H1 (cell line): Measurements from ENCODE around the gene IFRD1. TPM values are rescaled to one million over a fixed set of nuclear protein-coding genes. Genes with fewer than 3 reads are reported as not detected.

Source experiments
- CTCF ChIA-PET: fragments of 300-600 bp; sonication (Branson Sonifier 250); formaldehyde crosslinking; loops from one replicate; lab custom pipeline; 2021; ENCODE audit not compliant: partially characterized antibody; lab: Charles Lee
- POLR2A ChIA-PET: fragments of 300-600 bp; sonication (Branson Sonifier 250); formaldehyde crosslinking; loops from one replicate; lab custom pipeline; 2021; ENCODE audit warnings: inconsistent platforms; ENCODE audit not compliant: partially characterized antibody; lab: Charles Lee
- DNase-seq, 2 experiments: peaks; one replicate each; pipeline versions ENCODE4 v3.0.0 to v3.0.0-alpha.2; 2010 to 2022; ENCODE audit warnings: low spot score in 2 of 2, low read depth in 1 of 2, mixed read lengths in 1 of 2
- FAIRE-seq: peaks from 2 replicates; lab custom pipeline; 2011; peaks lifted over from hg19 to GRCh38; lab: Jason Lieb, UNC
- H2AFZ ChIP-seq: 2 replicates; pipeline ENCODE4 v1.8.1; 2012; ENCODE audit warnings: low read length, inconsistent platforms
- H2AK5ac ChIP-seq: 2 replicates; pipeline ENCODE4 v1.6.1; 2013; ENCODE audit warnings: low read depth, low read length
- H2BK120ac ChIP-seq: replicated peaks from 2 replicates; pipeline ENCODE3; 2013; ENCODE audit warnings: low read depth, low read length, inconsistent platforms
- H2BK12ac ChIP-seq: 2 replicates; pipeline ENCODE4 v1.6.1; 2013; ENCODE audit warnings: low read depth, low read length
- H2BK15ac ChIP-seq: 2 replicates; pipeline ENCODE4 v1.6.1; 2013; ENCODE audit warnings: low read length
- H2BK20ac ChIP-seq: 2 replicates; pipeline ENCODE4 v1.6.1; 2013; ENCODE audit warnings: low read length
- H2BK5ac ChIP-seq: 2 replicates; pipeline ENCODE4 v1.6.1; 2013; ENCODE audit warnings: low read depth, low read length
- H3K14ac ChIP-seq: 2 replicates; pipeline ENCODE4 v1.6.1; 2013; ENCODE audit warnings: inconsistent platforms; ENCODE audit not compliant: insufficient read length
- H3K18ac ChIP-seq: 2 replicates; pipeline ENCODE4 v1.6.1; 2013; ENCODE audit warnings: low read length; ENCODE audit errors: extremely low read depth
- H3K23ac ChIP-seq: 2 replicates; pipeline ENCODE4 v1.6.1; 2013; ENCODE audit warnings: inconsistent platforms; ENCODE audit not compliant: insufficient read length
- H3K23me2 ChIP-seq: 2 replicates; pipeline ENCODE4 v1.6.1; 2013; ENCODE audit warnings: low read depth, low read length
- H3K27ac ChIP-seq: 2 replicates; pipeline ENCODE4 v1.6.1; 2011; ENCODE audit warnings: low read depth, low read length, inconsistent platforms
- H3K27me3 ChIP-seq, 4 experiments: replicated peaks in 1 of 4; 1 replicate in 1 of 4; 2 replicates in 3 of 4; pipeline versions ENCODE4 v1.6.1 to v1.8.1; 2011 to 2013; ENCODE audit warnings: low read length in 3 of 4, mild to moderate bottlenecking in 3 of 4, inconsistent platforms in 2 of 4, mixed read lengths in 2 of 4, moderate library complexity in 1 of 4; ENCODE audit not compliant: control insufficient read depth in 3 of 4, insufficient read depth in 3 of 4; ENCODE audit errors: extremely low read depth in 1 of 4
- H3K36me3 ChIP-seq, 4 experiments: 2 replicates each; pipeline versions ENCODE4 v1.6.1 to v1.8.1; 2011 to 2013; ENCODE audit warnings: mild to moderate bottlenecking in 4 of 4, low read length in 3 of 4, moderate library complexity in 2 of 4, control low read depth in 1 of 4, inconsistent platforms in 1 of 4; ENCODE audit not compliant: insufficient read depth in 4 of 4, control insufficient read depth in 2 of 4
- H3K4ac ChIP-seq: replicated peaks from 2 replicates; pipeline ENCODE3; 2013; ENCODE audit warnings: low read length, low read depth, mixed read lengths, inconsistent platforms; ENCODE audit not compliant: insufficient read length
- H3K4me1 ChIP-seq, 4 experiments: replicated peaks in 1 of 4; 1 replicate in 1 of 4; 2 replicates in 3 of 4; pipeline versions ENCODE4 v1.6.1 to v1.8.1; 2011 to 2013; ENCODE audit warnings: low read length in 3 of 4, inconsistent platforms in 2 of 4, mixed read lengths in 1 of 4; ENCODE audit not compliant: insufficient read depth in 4 of 4, control insufficient read depth in 3 of 4
- H3K4me2 ChIP-seq, 2 experiments: 2 replicates each; pipeline versions ENCODE4 v1.6.1 to v1.8.1; 2011 to 2013; ENCODE audit warnings: low read depth in 2 of 2, low read length in 2 of 2, control low read depth in 1 of 2, inconsistent platforms in 1 of 2, mild to moderate bottlenecking in 1 of 2; ENCODE audit not compliant: insufficient read depth in 1 of 2
- H3K4me3 ChIP-seq, 4 experiments: fragments of 200-600, 300-600 bp in 1 of 4; sonication (generic), shearing (Covaris generic), sonication (Bioruptor Twin) in 1 of 4; 2 replicates each; pipeline versions ENCODE4 v1.5.1 to v1.8.1; 2011 to 2016; ENCODE audit warnings: low read length in 4 of 4, low read depth in 3 of 4, control low read depth in 2 of 4, inconsistent platforms in 2 of 4, mild to moderate bottlenecking in 2 of 4, mixed read lengths in 1 of 4, moderate library complexity in 1 of 4; ENCODE audit not compliant: insufficient read depth in 2 of 4; ENCODE audit errors: extremely low read depth in 1 of 4
- H3K56ac ChIP-seq: replicated peaks from 2 replicates; pipeline ENCODE3; 2013; ENCODE audit warnings: low read depth, mild to moderate bottlenecking, mixed read lengths, low read length, inconsistent platforms; ENCODE audit not compliant: insufficient read length
- H3K79me1 ChIP-seq: 2 replicates; pipeline ENCODE4 v1.6.1; 2013; ENCODE audit warnings: low read depth, low read length, control low read depth
- H3K79me2 ChIP-seq, 2 experiments: 2 replicates each; pipeline versions ENCODE4 v1.6.1 to v1.8.1; 2012 to 2013; ENCODE audit warnings: low read length in 2 of 2, mild to moderate bottlenecking in 2 of 2, inconsistent platforms in 1 of 2; ENCODE audit not compliant: insufficient read depth in 2 of 2, control insufficient read depth in 1 of 2
- H3K9ac ChIP-seq, 4 experiments: replicated peaks in 1 of 4; 1 replicate in 1 of 4; 2 replicates in 3 of 4; pipeline versions ENCODE4 v1.6.1 to v1.8.1; 2011 to 2013; ENCODE audit warnings: low read depth in 3 of 4, low read length in 3 of 4, control low read depth in 2 of 4, mild to moderate bottlenecking in 2 of 4, moderate library complexity in 2 of 4, inconsistent platforms in 1 of 4; ENCODE audit errors: extremely low read depth in 1 of 4
- H3K9me3 ChIP-seq, 2 experiments: 2 replicates each; pipeline versions ENCODE4 v1.6.1 to v1.8.1; 2012 to 2013; ENCODE audit warnings: mild to moderate bottlenecking in 2 of 2, moderate library complexity in 2 of 2, control low read depth in 1 of 2, inconsistent platforms in 1 of 2, low read depth in 1 of 2, low read length in 1 of 2, mixed read lengths in 1 of 2; ENCODE audit not compliant: insufficient read depth in 2 of 2
- H4K20me1 ChIP-seq, 2 experiments: replicated peaks in 1 of 2; 2 replicates each; pipeline versions ENCODE3 to v1.8.1; 2011 to 2013; ENCODE audit warnings: inconsistent platforms in 2 of 2, low read length in 2 of 2, mild to moderate bottlenecking in 1 of 2; ENCODE audit not compliant: insufficient read depth in 2 of 2, control insufficient read depth in 1 of 2
- H4K5ac ChIP-seq: 2 replicates; pipeline ENCODE4 v1.6.1; 2013; ENCODE audit warnings: low read length, low read depth, mixed read lengths, inconsistent platforms; ENCODE audit not compliant: insufficient read length
- H4K8ac ChIP-seq: 2 replicates; pipeline ENCODE4 v1.8.0; 2013; ENCODE audit warnings: mild to moderate bottlenecking, moderate library complexity, low read length, inconsistent platforms; ENCODE audit not compliant: insufficient read depth; ENCODE audit errors: extremely low read depth
- H4K91ac ChIP-seq: replicated peaks from 2 replicates; pipeline ENCODE3; 2013; ENCODE audit warnings: low read length, mixed read lengths, inconsistent platforms; ENCODE audit not compliant: insufficient read length
- BRCA1 ChIP-seq: IDR thresholded peaks from 2 replicates; pipeline ENCODE4 v1.6.1; 2012; ENCODE audit warnings: low read depth, low read length, improper control_type of control experiment
- CTBP2 ChIP-seq: IDR thresholded peaks from 2 replicates; pipeline ENCODE4 v1.7.0; 2011; ENCODE audit warnings: borderline replicate concordance, mild to moderate bottlenecking, moderate library complexity, mixed read lengths, low read length; ENCODE audit not compliant: insufficient read depth, insufficient read length
- RXRA ChIP-seq: IDR thresholded peaks from 2 replicates; pipeline ENCODE4 v1.6.1; 2011; ENCODE audit warnings: low read depth, mild to moderate bottlenecking, low read length, moderate library complexity; ENCODE audit not compliant: insufficient read depth
- SAP30 ChIP-seq: fragments of 300-600 bp; sonication (generic); IDR thresholded peaks from 2 replicates; pipeline ENCODE4 v1.7.1; 2012; ENCODE audit warnings: low read length, moderate library complexity, mild to moderate bottlenecking, inconsistent platforms; ENCODE audit not compliant: insufficient read depth, insufficient replicate concordance
- SIN3A ChIP-seq, 2 experiments: IDR thresholded peaks in 1 of 2; conservative IDR thresholded peaks in 1 of 2; 2 replicates each; pipeline ENCODE4 v1.6.1; 2011 to 2012; ENCODE audit warnings: low read length in 2 of 2, improper control_type of control experiment in 1 of 2, low read depth in 1 of 2, mild to moderate bottlenecking in 1 of 2
- SIRT6 ChIP-seq: IDR thresholded peaks from one replicate; pipeline ENCODE4 v1.7.1; 2012; ENCODE audit warnings: low read length, inconsistent platforms
- SP2 ChIP-seq: IDR thresholded peaks from 2 replicates; pipeline ENCODE4 v1.6.1; 2012; ENCODE audit warnings: mild to moderate bottlenecking, low read length, inconsistent platforms
- TAF7 ChIP-seq: optimal IDR thresholded peaks from 2 replicates; pipeline ENCODE3; 2011; ENCODE audit warnings: low read depth, mild to moderate bottlenecking, inconsistent platforms, low read length, moderate library complexity, borderline replicate concordance
- YY1 ChIP-seq: IDR thresholded peaks from 2 replicates; pipeline ENCODE4 v1.6.1; 2011; ENCODE audit warnings: low read depth, mild to moderate bottlenecking, low read length
- WGBS, 2 experiments: shearing (Covaris generic) in 1 of 2; methylation state at CpG; one replicate each; pipeline versions ENCODE4 v1.1.6 to v1.1.7; 2013 to 2015; ENCODE audit warnings: low lambda C conversion rate in 2 of 2, mixed read lengths in 2 of 2, inconsistent platforms in 1 of 2, low coverage in 1 of 2, missing lambda C conversion rate in 1 of 2; ENCODE audit not compliant: insufficient replicate concordance in 2 of 2, insufficient coverage in 1 of 2, insufficient read length in 1 of 2; ENCODE audit errors: extremely low coverage in 1 of 2, missing lambda C conversion rate in 1 of 2; 5-methylcytosine and 5-hydroxymethylcytosine counted together
- polyA plus RNA-seq, 7 experiments: library from polyadenylated mRNA; depleted of rRNA in 3 of 7; stranded (reverse) in 5 of 7; unstranded in 2 of 7; fragments of >200 nt in 5 of 7; fragments of 200-250 nt in 2 of 7; gene quantifications; 1 replicate in 5 of 7; 2 replicates in 1 of 7; 4 replicates in 1 of 7; pipeline versions ENCODE4 v1.2.1 to v1.2.3, GENCODE V29; 2011 to 2013; ENCODE audit warnings: missing spikeins in 2 of 7, mixed read lengths in 2 of 7
- total RNA-seq: library from RNA; stranded (reverse); fragmentation: NEBNext Ultra II Directional; extraction: Animal tissue kit (Norgen Biotek cat#: 25700); gene quantifications from 2 replicates; pipeline ENCODE4 v1.2.1, GENCODE V29; 2021
- TF ChIP-seq, protein P1 (sequence below): IDR thresholded peaks from 2 replicates; pipeline ENCODE4 v1.6.1; 2011; ENCODE audit warnings: low read length, improper control_type of control experiment

The IFRD1 gene
- total and polyA plus RNA-seq, 2 of the 8 experiments (the other 6 are each of a cell fraction or from before 2014, with no cell fraction given) = 23.0 to 50.4 TPM

DNA sequence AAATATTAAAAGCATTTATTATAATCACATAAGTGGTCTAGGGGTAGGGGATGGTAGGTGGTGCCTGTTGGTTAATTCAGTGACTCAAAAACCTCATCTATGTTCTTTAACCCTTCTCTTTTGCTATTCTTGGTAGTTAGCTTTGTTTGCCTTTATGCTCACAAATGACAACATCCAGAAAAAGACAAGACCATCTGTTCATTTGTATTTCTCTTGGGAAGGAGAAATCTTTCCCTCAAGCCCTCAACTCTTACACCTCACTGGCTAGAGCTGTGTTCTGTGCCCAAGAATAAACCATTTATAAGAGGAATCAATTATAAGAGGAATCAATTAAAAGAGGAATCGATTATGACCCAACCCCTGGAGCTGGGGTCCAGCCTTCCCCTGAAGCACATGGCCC is 10.8 kb upstream of the IFRD1 start:
- Histone ChIP-seq H3K36me3 (no peaks in the 10 kb centered on the region), H2AK5ac (no peak overlapping the region), H3K4me2 (no peak overlapping the region), H2BK20ac (no peak overlapping the region), H3K23me2 (no peaks in the 10 kb centered on the region), H3K4me1 (no peaks in the 10 kb centered on the region), H2AFZ (no peak overlapping the region), H3K18ac (no peak overlapping the region), H2BK12ac (no peak overlapping the region), H3K9me3 (no peaks in the 10 kb centered on the region), H3K4ac (no peak overlapping the region), H3K56ac (no peak overlapping the region), H2BK15ac (no peak overlapping the region), H4K5ac (no peak overlapping the region), H3K23ac (no peak overlapping the region), H3K9ac (no peak overlapping the region), H3K27me3 (no peaks in the 10 kb centered on the region), H3K4me3 (no peak overlapping the region), H4K20me1 (no peaks in the 10 kb centered on the region), H3K79me2 (no peaks in the 10 kb centered on the region), H4K91ac (no peak overlapping the region), H2BK120ac (no peak overlapping the region), H3K79me1 (no peaks in the 10 kb centered on the region), H3K27ac (no peak overlapping the region), H3K14ac (no peak overlapping the region), H2BK5ac (no peak overlapping the region), H4K8ac (no peak overlapping the region)
- POLR2A ChIA-PET = no interaction called here
- no peak for TF ChIP-seq BRCA1
- TF ChIP-seq YY1 = no peak
- TF ChIP-seq, protein P1, sequence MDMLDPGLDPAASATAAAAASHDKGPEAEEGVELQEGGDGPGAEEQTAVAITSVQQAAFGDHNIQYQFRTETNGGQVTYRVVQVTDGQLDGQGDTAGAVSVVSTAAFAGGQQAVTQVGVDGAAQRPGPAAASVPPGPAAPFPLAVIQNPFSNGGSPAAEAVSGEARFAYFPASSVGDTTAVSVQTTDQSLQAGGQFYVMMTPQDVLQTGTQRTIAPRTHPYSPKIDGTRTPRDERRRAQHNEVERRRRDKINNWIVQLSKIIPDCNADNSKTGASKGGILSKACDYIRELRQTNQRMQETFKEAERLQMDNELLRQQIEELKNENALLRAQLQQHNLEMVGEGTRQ = no peak
- no peak for TF ChIP-seq CTBP2
- no peak for TF ChIP-seq SIRT6
- TF ChIP-seq SP2 = no peak
- no peak for TF ChIP-seq SAP30
- TF ChIP-seq SIN3A (conservative IDR thresholded peaks at IDR 0.05 in 1 of 2, IDR thresholded peaks at IDR 0.05 in 1 of 2; ENCODE audit: low read depth in 1 of 2, low read length in 2 of 2) = no peak
- no peak for TF ChIP-seq RXRA
- no peak for TF ChIP-seq TAF7
- 89% methylated on average over 1 of the region's 1 CpG; no CpG with 5 or more reads in 1 of the 2 experiments for WGBS, 2 experiments
- CTCF ChIA-PET = interaction anchor here (1.5 kb wide), 1 partner anchor 20 kb away, joined by 5 read pairs; no protein-coding TSS in a partner anchor
- no peak for FAIRE-seq
- DNase-seq = no peak
